Type B pancreatic cell (in vitro differentiated cells): ENCODE data around the gene CCDC63. TPM values are rescaled to one million over a fixed set of nuclear protein-coding genes. Genes with fewer than 3 reads are reported as not detected.

ENCODE experiments used
- DNase-seq: peaks from one replicate; pipeline ENCODE4 v3.0.0; 2021; ENCODE audit warnings: mixed read lengths; ENCODE audit not compliant: unreplicated experiment; ENCODE audit errors: extremely low spot score
- H3K27ac Mint-ChIP-seq: 2 replicates; pipeline ENCODE4 v1.8.0; 2021; ENCODE audit warnings: mild to moderate bottlenecking, mixed read lengths
- H3K27me3 Mint-ChIP-seq: 2 replicates; pipeline ENCODE4 v1.8.0; 2021; ENCODE audit warnings: mixed read lengths
- H3K36me3 Mint-ChIP-seq: 2 replicates; pipeline ENCODE4 v1.8.0; 2021; ENCODE audit warnings: mixed read lengths
- H3K4me1 Mint-ChIP-seq: one replicate; pipeline ENCODE4 v1.8.0; 2021; ENCODE audit warnings: mixed read lengths; ENCODE audit not compliant: unreplicated experiment
- H3K4me3 Mint-ChIP-seq: 2 replicates; pipeline ENCODE4 v1.8.0; 2021; ENCODE audit warnings: mild to moderate bottlenecking, mixed read lengths
- H3K9me3 Mint-ChIP-seq: 2 replicates; pipeline ENCODE4 v1.8.0; 2021; ENCODE audit warnings: mixed read lengths
- total RNA-seq: library from RNA; stranded (reverse); gene quantifications from 2 replicates; pipeline ENCODE4 v1.2.1, GENCODE V29; 2021; ENCODE audit warnings: low replicate concordance
- TF ChIP-seq, protein P1 (sequence below): fragments of 200-600 bp; sonication (generic); conservative IDR thresholded peaks from 2 replicates; pipeline ENCODE4 v1.5.0; 2021; ENCODE audit warnings: antibody characterized with exemption, mild to moderate bottlenecking

Gene CCDC63
- total RNA-seq, 1 donor from 2014 or later = not detected

DNA sequence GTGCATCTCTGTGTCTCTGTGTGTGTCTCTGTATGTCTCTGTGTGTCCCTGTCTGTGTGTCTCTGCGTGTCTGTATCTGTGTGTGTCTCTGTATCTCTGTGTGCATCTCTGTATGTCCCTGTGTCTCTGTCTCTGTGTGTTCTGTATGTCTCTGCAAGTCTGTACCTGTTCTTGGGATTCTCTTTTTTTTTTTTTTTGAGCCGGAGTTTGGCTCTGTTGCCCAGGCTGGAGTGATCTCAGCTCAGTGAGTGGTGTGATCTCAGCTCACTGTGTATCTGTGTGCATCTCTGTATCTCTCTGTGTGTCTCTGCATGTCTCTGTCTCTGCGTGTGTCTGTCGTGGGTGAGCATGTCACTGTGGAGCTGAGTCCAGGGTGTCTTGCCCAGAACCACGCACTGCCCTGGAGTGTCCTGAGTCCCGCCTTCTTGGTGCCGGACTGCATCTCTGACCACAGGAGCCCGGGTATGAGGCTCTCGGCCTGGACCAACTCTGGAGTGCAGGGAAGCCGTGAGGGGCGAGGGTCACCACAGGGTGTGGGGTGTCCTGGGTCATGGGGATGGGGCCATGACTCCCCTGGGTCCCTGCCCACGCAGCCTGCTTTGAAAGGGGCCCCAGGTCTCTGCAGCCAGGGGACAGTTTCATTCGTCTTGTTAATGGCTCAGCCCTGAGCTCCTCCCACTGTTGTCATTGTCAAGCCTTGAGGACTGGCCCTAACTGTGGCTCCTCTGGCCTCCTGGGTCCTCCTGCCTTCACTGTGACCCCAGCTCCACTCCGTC, 61.8 kb downstream of the CCDC63 start:
- Mint-ChIP-seq H3K27me3 (peaks cover 7% of the 10 kb centered on the region), H3K4me1 (no peaks in the 10 kb centered on the region), H3K4me3 (no peak overlapping the region), H3K9me3 (no peaks in the 10 kb centered on the region), H3K27ac (peak overlapping the region; percentile 22), H3K36me3 (no peaks in the 10 kb centered on the region)
- DNase-seq = no peak
- TF ChIP-seq, protein P1, sequence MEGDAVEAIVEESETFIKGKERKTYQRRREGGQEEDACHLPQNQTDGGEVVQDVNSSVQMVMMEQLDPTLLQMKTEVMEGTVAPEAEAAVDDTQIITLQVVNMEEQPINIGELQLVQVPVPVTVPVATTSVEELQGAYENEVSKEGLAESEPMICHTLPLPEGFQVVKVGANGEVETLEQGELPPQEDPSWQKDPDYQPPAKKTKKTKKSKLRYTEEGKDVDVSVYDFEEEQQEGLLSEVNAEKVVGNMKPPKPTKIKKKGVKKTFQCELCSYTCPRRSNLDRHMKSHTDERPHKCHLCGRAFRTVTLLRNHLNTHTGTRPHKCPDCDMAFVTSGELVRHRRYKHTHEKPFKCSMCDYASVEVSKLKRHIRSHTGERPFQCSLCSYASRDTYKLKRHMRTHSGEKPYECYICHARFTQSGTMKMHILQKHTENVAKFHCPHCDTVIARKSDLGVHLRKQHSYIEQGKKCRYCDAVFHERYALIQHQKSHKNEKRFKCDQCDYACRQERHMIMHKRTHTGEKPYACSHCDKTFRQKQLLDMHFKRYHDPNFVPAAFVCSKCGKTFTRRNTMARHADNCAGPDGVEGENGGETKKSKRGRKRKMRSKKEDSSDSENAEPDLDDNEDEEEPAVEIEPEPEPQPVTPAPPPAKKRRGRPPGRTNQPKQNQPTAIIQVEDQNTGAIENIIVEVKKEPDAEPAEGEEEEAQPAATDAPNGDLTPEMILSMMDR = no peak

DNA sequence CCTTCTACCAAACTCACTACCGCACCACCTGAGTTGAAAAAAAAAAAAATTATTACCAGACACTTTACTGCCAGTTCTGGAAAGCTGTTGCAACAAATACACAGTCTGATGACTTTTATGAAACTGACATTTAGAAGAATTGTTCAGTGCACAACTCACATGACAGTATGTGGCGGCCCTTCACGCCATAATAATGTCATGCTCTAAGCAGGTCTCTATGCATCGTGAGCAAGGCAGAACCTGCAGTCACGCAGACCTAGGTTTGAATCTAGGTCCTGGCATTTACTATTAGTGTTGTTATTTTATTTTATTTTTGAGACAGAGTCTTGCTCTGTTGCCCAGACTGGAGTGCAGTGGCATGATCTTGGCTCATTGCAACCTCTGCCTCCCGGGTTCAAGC, 65.5 kb downstream of the CCDC63 start:
- Mint-ChIP-seq H3K9me3 (no peaks in the 10 kb centered on the region), H3K27me3 (peaks cover 3% of the 10 kb centered on the region), H3K4me1 (no peaks in the 10 kb centered on the region), H3K27ac (no peak overlapping the region), H3K36me3 (no peaks in the 10 kb centered on the region), H3K4me3 (no peak overlapping the region)
- no peak for DNase-seq
- TF ChIP-seq, protein P1 = no peak

DNA sequence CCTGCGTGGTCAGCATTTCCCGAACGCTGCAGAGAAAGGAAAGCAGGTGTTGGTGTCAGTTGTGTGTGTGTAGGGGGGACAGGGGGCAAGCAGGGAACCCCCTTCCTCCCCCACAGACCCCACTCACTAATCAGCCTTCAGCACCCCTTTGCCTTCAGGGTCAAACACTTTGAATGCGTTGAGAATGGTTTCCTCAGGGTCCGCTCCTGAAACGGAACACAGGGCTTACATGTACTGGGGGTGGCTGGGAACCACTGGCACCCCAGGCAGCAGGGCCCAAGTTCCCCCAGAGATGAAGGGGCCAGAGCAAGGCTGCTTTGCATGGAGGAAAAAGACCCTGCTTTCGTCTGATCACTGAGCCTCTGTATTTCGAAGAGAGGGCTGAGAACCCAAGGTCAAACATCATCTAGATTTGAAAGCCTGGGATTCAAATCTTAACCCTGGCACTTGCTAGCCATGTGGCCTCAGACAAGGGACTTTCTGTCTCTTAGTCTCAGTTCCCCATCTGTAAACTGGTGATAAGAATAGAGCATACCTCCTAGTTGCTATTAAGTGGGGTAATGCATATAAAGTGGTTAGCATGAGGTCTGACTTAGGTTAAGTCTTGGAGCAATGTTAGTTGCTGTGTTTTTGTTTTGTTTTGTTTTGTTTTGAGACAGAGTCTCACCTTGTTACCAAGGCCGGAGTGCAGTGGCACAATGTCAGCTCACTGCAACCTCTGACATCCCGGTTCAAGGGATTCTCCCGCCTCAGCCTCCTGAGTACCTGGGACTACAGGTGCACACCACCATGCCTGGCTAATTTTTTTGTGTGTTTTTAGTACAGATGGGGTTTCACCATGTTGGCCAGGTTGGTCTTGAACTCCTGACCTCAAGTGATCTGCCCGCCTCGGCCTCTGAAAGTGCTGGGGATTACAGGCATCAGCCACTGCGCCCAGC, 66.6 kb downstream of the CCDC63 start:
- no peaks in the 10 kb centered on the region for H3K4me1 Mint-ChIP-seq
- peaks cover 7% of the 10 kb centered on the region for H3K27me3 Mint-ChIP-seq
- no peak overlapping the region for H3K27ac Mint-ChIP-seq
- no peaks in the 10 kb centered on the region for H3K36me3 Mint-ChIP-seq
- H3K4me3 Mint-ChIP-seq = no peak overlapping the region
- TF ChIP-seq, protein P1 = no peak
- DNase-seq = no peak
- no peaks in the 10 kb centered on the region for H3K9me3 Mint-ChIP-seq

DNA sequence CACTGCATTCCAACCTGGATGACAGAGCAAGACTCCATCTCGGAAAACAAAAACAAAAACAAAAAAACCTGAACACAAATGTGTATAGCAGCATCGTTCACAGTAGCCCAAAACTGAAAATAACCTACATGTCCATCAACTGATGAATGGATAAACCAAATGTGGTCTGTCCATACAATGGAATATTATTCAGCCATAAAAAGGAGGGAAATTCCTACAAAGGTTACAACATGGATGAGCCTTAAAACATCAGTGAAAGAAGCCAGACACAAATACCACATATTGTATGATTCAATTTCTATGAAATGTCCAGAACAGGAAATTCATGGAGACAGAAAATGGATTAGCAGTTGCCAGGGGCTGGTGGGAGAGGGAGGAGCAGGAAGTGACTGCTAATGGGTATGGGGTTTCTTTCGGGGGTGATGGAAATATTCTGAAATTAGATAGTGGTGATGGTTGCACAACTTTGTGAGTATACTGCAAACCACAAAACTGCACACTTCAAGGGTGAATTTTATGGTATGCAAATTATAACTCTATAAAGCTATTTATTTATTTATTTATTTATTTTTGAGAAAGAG, 69.6 kb downstream of the CCDC63 start:
- no peak overlapping the region for H3K27ac Mint-ChIP-seq
- H3K27me3 Mint-ChIP-seq = peaks cover 21% of the 10 kb centered on the region

DNA sequence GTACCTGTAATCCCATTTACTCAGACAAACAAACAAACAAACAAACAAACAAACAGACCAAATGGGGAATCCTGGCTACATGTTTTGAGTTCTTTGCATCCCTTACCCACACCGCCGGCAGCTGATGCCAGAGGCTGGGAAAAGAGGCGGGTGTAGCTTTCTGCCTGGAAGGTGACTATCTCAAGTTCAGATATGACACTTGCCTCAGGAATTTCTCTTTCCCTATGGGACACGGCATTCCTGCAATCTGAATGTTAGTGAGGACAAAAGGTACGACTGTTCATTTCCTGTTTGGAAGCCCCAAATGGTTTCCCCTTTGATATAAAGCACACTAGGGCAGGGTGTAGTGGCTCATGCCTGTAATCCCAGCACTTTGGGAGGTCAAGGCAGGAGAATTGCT, 70.7 kb downstream of the CCDC63 start:
- peaks cover 23% of the 10 kb centered on the region for H3K27me3 Mint-ChIP-seq
- H3K9me3 Mint-ChIP-seq = no peaks in the 10 kb centered on the region
- DNase-seq = no peak
- H3K27ac Mint-ChIP-seq = no peak overlapping the region
- TF ChIP-seq, protein P1 = no peak
- H3K36me3 Mint-ChIP-seq = no peaks in the 10 kb centered on the region
- no peaks in the 10 kb centered on the region for H3K4me1 Mint-ChIP-seq
- H3K4me3 Mint-ChIP-seq = no peak overlapping the region

More for the DNA sequence above, 69.6 kb downstream of the CCDC63 start:
- TF ChIP-seq, protein P1 = no peak
- Mint-ChIP-seq H3K36me3 (no peaks in the 10 kb centered on the region), H3K9me3 (no peaks in the 10 kb centered on the region), H3K4me1 (no peaks in the 10 kb centered on the region), H3K4me3 (no peak overlapping the region)
- no peak for DNase-seq
